ENCODE measurements around the gene DNAJC8. TPM values are rescaled to one million over a fixed set of nuclear protein-coding genes. Genes with fewer than 3 reads are reported as not detected.

The DNAJC8 gene
- total and polyA plus RNA-seq, 2 of the 8 experiments (the other 6 are each of a cell fraction or from before 2014, with no cell fraction given), result 116 to 134 TPM

DNA sequence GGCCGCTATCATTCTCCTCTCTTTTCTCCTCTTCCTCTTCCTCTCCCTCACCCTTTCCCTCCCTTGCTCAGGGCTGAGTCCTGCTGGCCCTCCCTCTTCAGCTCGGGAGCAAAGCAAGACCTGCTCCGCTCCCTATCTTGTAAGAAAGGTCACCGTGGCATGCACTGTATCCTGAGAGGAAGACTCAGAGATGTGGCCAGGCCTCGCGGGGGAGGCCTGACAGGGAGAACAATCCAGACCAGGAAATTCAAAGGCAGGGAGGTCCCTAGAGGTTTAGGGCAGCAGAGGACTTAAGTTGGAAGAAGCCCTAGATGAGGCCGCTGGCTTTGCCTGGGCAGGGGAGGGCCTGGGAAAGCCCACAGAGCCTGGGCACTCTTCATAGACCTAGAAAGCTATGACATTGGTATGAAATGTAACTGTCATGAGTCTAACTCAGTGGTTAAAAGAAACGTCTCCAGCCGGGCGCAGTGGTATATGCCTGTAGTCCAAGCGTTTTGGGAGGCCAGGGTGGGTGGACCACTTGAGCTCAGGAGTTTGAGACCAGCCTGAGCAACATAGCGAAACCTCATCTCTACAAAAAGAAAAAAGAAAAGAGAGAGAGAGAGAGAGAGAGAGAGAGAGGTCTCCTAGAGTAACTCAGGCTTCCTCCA lies 41.7 kb downstream of the DNAJC8 start (continued):
- TF ChIP-seq BCL11A (IDR thresholded peaks at IDR 0.05; ENCODE audit: low read depth in 2 of 2, low read length in 2 of 2) (no peak), GABPA (IDR thresholded peaks at IDR 0.05; ENCODE audit: borderline replicate concordance, insufficient read depth, low read length) (no peak)
